Astrocyte (in vitro differentiated cells and primary cell): ENCODE data around the gene CELF1. TPM values are rescaled to one million over a fixed set of nuclear protein-coding genes. Genes with fewer than 3 reads are reported as not detected.
A peak's percentile ranks its signal among the peaks of the same experiment; 100 is the strongest.
"Not testable (repeated sequence)": the region's sequence is repeated elsewhere in the genome, so short reads cannot be mapped to it uniquely, and the experiment has no call there.

Source experiments
- DNase-seq: peaks from one replicate; pipeline ENCODE4 v3.0.0-alpha.2; 2010; ENCODE audit warnings: low read depth
- FAIRE-seq: peaks from 2 replicates; lab custom pipeline; 2011; peaks lifted over from hg19 to GRCh38; lab: Jason Lieb, UNC
- H2AFZ ChIP-seq: 2 replicates; pipeline ENCODE4 v1.6.0; 2012; ENCODE audit warnings: low read depth, low read length, inconsistent platforms
- H3K27ac ChIP-seq: 2 replicates; pipeline ENCODE4 v1.5.1; 2011; ENCODE audit warnings: low read depth, low read length, inconsistent platforms
- H3K27me3 ChIP-seq: 2 replicates; pipeline ENCODE4 v1.6.0; 2011; ENCODE audit warnings: low read length, inconsistent platforms; ENCODE audit not compliant: insufficient read depth
- H3K36me3 ChIP-seq: 2 replicates; pipeline ENCODE4 v1.5.1; 2011; ENCODE audit warnings: low read length, inconsistent platforms; ENCODE audit not compliant: insufficient read depth
- H3K4me1 ChIP-seq: 2 replicates; pipeline ENCODE4 v1.5.1; 2011; ENCODE audit warnings: low read length, inconsistent platforms; ENCODE audit not compliant: insufficient read depth
- H3K4me2 ChIP-seq: 2 replicates; pipeline ENCODE4 v1.6.0; 2012; ENCODE audit warnings: low read length, inconsistent platforms
- H3K4me3 ChIP-seq: 2 replicates; pipeline ENCODE4 v1.5.1; 2011; ENCODE audit warnings: low read depth, mild to moderate bottlenecking, low read length, inconsistent platforms; ENCODE audit not compliant: insufficient read depth
- H3K79me2 ChIP-seq: 2 replicates; pipeline ENCODE4 v1.6.0; 2012; ENCODE audit warnings: mild to moderate bottlenecking, low read length, inconsistent platforms; ENCODE audit not compliant: insufficient read depth
- H3K9ac ChIP-seq: 2 replicates; pipeline ENCODE4 v1.6.0; 2012; ENCODE audit warnings: mild to moderate bottlenecking, low read length, inconsistent platforms
- H3K9me3 ChIP-seq: 2 replicates; pipeline ENCODE4 v1.5.1; 2012; ENCODE audit warnings: low read depth, mild to moderate bottlenecking, low read length, inconsistent platforms; ENCODE audit not compliant: insufficient read depth
- H4K20me1 ChIP-seq: 2 replicates; pipeline ENCODE4 v1.6.0; 2012; ENCODE audit warnings: low read length, inconsistent platforms; ENCODE audit not compliant: insufficient read depth
- H3K27ac Mint-ChIP-seq: one replicate; pipeline ENCODE4 v1.8.0; 2021; ENCODE audit warnings: mild to moderate bottlenecking, mixed read lengths; ENCODE audit not compliant: unreplicated experiment
- H3K27me3 Mint-ChIP-seq: one replicate; pipeline ENCODE4 v1.8.0; 2021; ENCODE audit warnings: low read depth, mixed read lengths; ENCODE audit not compliant: unreplicated experiment
- H3K36me3 Mint-ChIP-seq: one replicate; pipeline ENCODE4 v1.8.0; 2021; ENCODE audit warnings: low read depth, mixed read lengths; ENCODE audit not compliant: unreplicated experiment
- H3K4me1 Mint-ChIP-seq: one replicate; pipeline ENCODE4 v1.8.0; 2021; ENCODE audit warnings: low read depth, mixed read lengths; ENCODE audit not compliant: unreplicated experiment
- H3K4me3 Mint-ChIP-seq: one replicate; pipeline ENCODE4 v1.8.0; 2021; ENCODE audit warnings: mild to moderate bottlenecking, moderate library complexity, mixed read lengths; ENCODE audit not compliant: unreplicated experiment
- H3K9me3 Mint-ChIP-seq: one replicate; pipeline ENCODE4 v1.8.0; 2021; ENCODE audit warnings: mild to moderate bottlenecking, mixed read lengths; ENCODE audit not compliant: unreplicated experiment
- EZH2 ChIP-seq: IDR thresholded peaks from 2 replicates; pipeline ENCODE4 v1.6.1; 2012; ENCODE audit warnings: mild to moderate bottlenecking, low read length, inconsistent platforms; ENCODE audit not compliant: insufficient read depth
- total RNA-seq: library from RNA; stranded (reverse); gene quantifications from 2 replicates; pipeline ENCODE4 v1.2.1, GENCODE V29; 2021
- TF ChIP-seq, protein P1 (sequence below): IDR thresholded peaks from 2 replicates; pipeline ENCODE4 v1.5.1; 2011; ENCODE audit warnings: low read depth, mild to moderate bottlenecking, inconsistent platforms, low read length, moderate library complexity; ENCODE audit not compliant: insufficient read depth

The CELF1 gene
- total RNA-seq, 1 donor from 2014 or later = 101 TPM

- H3K27me3 ChIP-seq = no peaks in the 10 kb centered on the region
- no peak overlapping the region for H3K4me2 ChIP-seq
- no peak overlapping the region for H2AFZ ChIP-seq
- no peaks in the 10 kb centered on the region for H3K36me3 ChIP-seq
- no peak for TF ChIP-seq EZH2
- TF ChIP-seq, protein P1, sequence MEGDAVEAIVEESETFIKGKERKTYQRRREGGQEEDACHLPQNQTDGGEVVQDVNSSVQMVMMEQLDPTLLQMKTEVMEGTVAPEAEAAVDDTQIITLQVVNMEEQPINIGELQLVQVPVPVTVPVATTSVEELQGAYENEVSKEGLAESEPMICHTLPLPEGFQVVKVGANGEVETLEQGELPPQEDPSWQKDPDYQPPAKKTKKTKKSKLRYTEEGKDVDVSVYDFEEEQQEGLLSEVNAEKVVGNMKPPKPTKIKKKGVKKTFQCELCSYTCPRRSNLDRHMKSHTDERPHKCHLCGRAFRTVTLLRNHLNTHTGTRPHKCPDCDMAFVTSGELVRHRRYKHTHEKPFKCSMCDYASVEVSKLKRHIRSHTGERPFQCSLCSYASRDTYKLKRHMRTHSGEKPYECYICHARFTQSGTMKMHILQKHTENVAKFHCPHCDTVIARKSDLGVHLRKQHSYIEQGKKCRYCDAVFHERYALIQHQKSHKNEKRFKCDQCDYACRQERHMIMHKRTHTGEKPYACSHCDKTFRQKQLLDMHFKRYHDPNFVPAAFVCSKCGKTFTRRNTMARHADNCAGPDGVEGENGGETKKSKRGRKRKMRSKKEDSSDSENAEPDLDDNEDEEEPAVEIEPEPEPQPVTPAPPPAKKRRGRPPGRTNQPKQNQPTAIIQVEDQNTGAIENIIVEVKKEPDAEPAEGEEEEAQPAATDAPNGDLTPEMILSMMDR = no peak
- H3K9me3 ChIP-seq = no peaks in the 10 kb centered on the region
- peaks cover 5% of the 10 kb centered on the region for H3K36me3 Mint-ChIP-seq
- H3K27me3 Mint-ChIP-seq = no peaks in the 10 kb centered on the region
- FAIRE-seq (no peak), DNase-seq (no peak)
- no peak overlapping the region for H3K27ac ChIP-seq
- no peak overlapping the region for H3K4me3 ChIP-seq
- H3K9ac ChIP-seq = no peak overlapping the region
- peaks cover 16% of the 10 kb centered on the region for H3K4me1 ChIP-seq
- no peaks in the 10 kb centered on the region for H3K9me3 Mint-ChIP-seq
- H4K20me1 ChIP-seq = peaks cover 96% of the 10 kb centered on the region
- H3K79me2 ChIP-seq = peaks cover 100% of the 10 kb centered on the region
- no peak overlapping the region for H3K4me3 Mint-ChIP-seq
- H3K4me1 Mint-ChIP-seq = peaks cover 36% of the 10 kb centered on the region
- H3K27ac Mint-ChIP-seq = peak overlapping the region; percentile 0
These were observed 23.0 kb downstream of the CELF1 start for GRCh38 chr11:47529951-47530350.

GRCh38 chr11:47527186-47527585 lies 25.7 kb downstream of the CELF1 start:
- H3K4me2 ChIP-seq = no peak overlapping the region
- TF ChIP-seq, protein P1 = no peak
- no peak for TF ChIP-seq EZH2
- no peak overlapping the region for H3K27ac ChIP-seq
- peaks cover 24% of the 10 kb centered on the region for H3K4me1 ChIP-seq
- no peak overlapping the region for H3K4me3 Mint-ChIP-seq
- H3K9ac ChIP-seq = no peak overlapping the region
- peaks cover 5% of the 10 kb centered on the region for H3K36me3 Mint-ChIP-seq
- H3K27me3 ChIP-seq = no peaks in the 10 kb centered on the region
- H4K20me1 ChIP-seq = peaks cover 95% of the 10 kb centered on the region
- H3K9me3 ChIP-seq = no peaks in the 10 kb centered on the region
- H3K79me2 ChIP-seq = peaks cover 100% of the 10 kb centered on the region
- no peak for DNase-seq
- no peaks in the 10 kb centered on the region for H3K36me3 ChIP-seq
- no peak for FAIRE-seq
- no peaks in the 10 kb centered on the region for H3K27me3 Mint-ChIP-seq
- peaks cover 44% of the 10 kb centered on the region for H3K4me1 Mint-ChIP-seq
- no peaks in the 10 kb centered on the region for H3K9me3 Mint-ChIP-seq
- no peak overlapping the region for H3K4me3 ChIP-seq
- H3K27ac Mint-ChIP-seq = no peak overlapping the region
- H2AFZ ChIP-seq = no peak overlapping the region

- not testable (repeated sequence) for H3K9me3 ChIP-seq, H3K9me3 Mint-ChIP-seq, H3K27ac ChIP-seq, H3K36me3 Mint-ChIP-seq, H3K4me3 Mint-ChIP-seq, H2AFZ ChIP-seq, FAIRE-seq, H3K9ac ChIP-seq, H3K4me2 ChIP-seq, H3K27me3 Mint-ChIP-seq, H3K4me3 ChIP-seq, DNase-seq, H3K36me3 ChIP-seq, H3K27me3 ChIP-seq
- Histone ChIP-seq H3K4me1 (peaks cover 24% of the 10 kb centered on the region), H4K20me1 (peaks cover 91% of the 10 kb centered on the region), H3K79me2 (peaks cover 100% of the 10 kb centered on the region)
- Mint-ChIP-seq H3K4me1 (peaks cover 38% of the 10 kb centered on the region), H3K27ac (peak overlapping the region; percentile 81)
These were observed 26.9 kb downstream of the CELF1 start for GRCh38 chr11:47526032-47526431.
